HG02973 (cell line): ENCODE results near the gene DCDC2C.
A peak's percentile ranks its signal among the peaks of the same experiment; 100 is the strongest.

ENCODE experiments used
- ATAC-seq: cut with Tn5 transposase; IDR thresholded peaks from one replicate; pipeline ENCODE4 v1.9.1; 2021; ENCODE audit warnings: moderate library complexity; ENCODE audit not compliant: unreplicated experiment

DCDC2C gene

GRCh38 chr2:3769766-3770165 is 66.4 kb downstream of the DCDC2C start:
- no peak for ATAC-seq

GRCh38 chr2:3770724-3771415 is 67.5 kb downstream of the DCDC2C start:
- ATAC-seq = no peak

GRCh38 chr2:3771576-3771975 is 68.2 kb downstream of the DCDC2C start:
- no peak for ATAC-seq

- no peak for ATAC-seq
Observed at GRCh38 chr2:3774336-3774735, 71.0 kb downstream of the DCDC2C start.

- no peak for ATAC-seq
Observed at GRCh38 chr2:3776311-3776710, 72.9 kb downstream of the DCDC2C start.

- ATAC-seq = no peak
Observed at GRCh38 chr2:3777966-3778365, 74.6 kb downstream of the DCDC2C start.

GRCh38 chr2:3778851-3779495 is 75.6 kb downstream of the DCDC2C start:
- ATAC-seq = no peak

GRCh38 chr2:3779496-3780049 is 76.2 kb downstream of the DCDC2C start:
- no peak for ATAC-seq

- peak; percentile 100 for ATAC-seq
Observed at GRCh38 chr2:3780477-3781402, 77.4 kb downstream of the DCDC2C start.

GRCh38 chr2:3784731-3785130 is 81.4 kb downstream of the DCDC2C start:
- no peak for ATAC-seq

- ATAC-seq = no peak
Observed at GRCh38 chr2:3785220-3785889, 82.0 kb downstream of the DCDC2C start.

GRCh38 chr2:3785890-3786273 is 82.5 kb downstream of the DCDC2C start:
- no peak for ATAC-seq

- no peak for ATAC-seq
Observed at GRCh38 chr2:3787768-3788167, 84.4 kb downstream of the DCDC2C start.

- ATAC-seq = no peak
Observed at GRCh38 chr2:3789256-3789655, 85.9 kb downstream of the DCDC2C start.

GRCh38 chr2:3793249-3793648 is 89.9 kb downstream of the DCDC2C start:
- no peak for ATAC-seq

GRCh38 chr2:3801506-3801905 is 98.1 kb downstream of the DCDC2C start:
- ATAC-seq = no peak

GRCh38 chr2:3805201-3805939 is 102.0 kb downstream of the DCDC2C start:
- ATAC-seq = no peak

- ATAC-seq = no peak
Observed at GRCh38 chr2:3806168-3806567, 102.8 kb downstream of the DCDC2C start.

- ATAC-seq = no peak
Observed at GRCh38 chr2:3806730-3807129, 103.4 kb downstream of the DCDC2C start.

GRCh38 chr2:3807853-3808252 is 104.5 kb downstream of the DCDC2C start:
- ATAC-seq = no peak
